ENCODE results near the gene SMYD3.

The SMYD3 gene

GRCh38 chr1:246219508-246220030 is 287.5 kb downstream of the SMYD3 start:
- Histone ChIP-seq H2BK12ac (ENCODE audit: low read length in 2 of 2) (no peak overlapping the region), H4K8ac (ENCODE audit: low read length) (no peak overlapping the region), H3K4me1 (ENCODE audit: control insufficient read depth, insufficient read depth, low read depth, low read length) (peaks cover 15% of the 10 kb centered on the region), H4K91ac (ENCODE audit: low read length) (no peak overlapping the region), H3K27me3 (ENCODE audit: control insufficient read depth in 1 of 2, insufficient read depth in 1 of 2, low read length in 2 of 2) (no peaks in the 10 kb centered on the region), H2BK15ac (ENCODE audit: low read depth, poor library complexity, severe bottlenecking) (no peak overlapping the region), H2AFZ (ENCODE audit: low read depth, low read length) (no peak overlapping the region), H3K4me2 (ENCODE audit: low read length, poor library complexity, severe bottlenecking) (no peak overlapping the region), H3K23ac (ENCODE audit: low read length in 2 of 2) (no peak overlapping the region), H3K79me1 (replicated peaks; ENCODE audit: low read length, poor library complexity, severe bottlenecking) (peaks cover 2% of the 10 kb centered on the region), H2BK120ac (ENCODE audit: low read depth, low read length) (no peak overlapping the region), H3K27ac (ENCODE audit: low read length, poor library complexity, severe bottlenecking) (peak overlapping the region; percentile 1), H3K4ac (ENCODE audit: low read depth in 1 of 2, low read length in 2 of 2) (no peak overlapping the region), H3K4me3 (ENCODE audit: insufficient read depth in 1 of 2, low read depth in 1 of 2, low read length in 2 of 2) (no peak overlapping the region), H3K18ac (ENCODE audit: low read depth in 1 of 2, low read length in 2 of 2) (peak overlapping the region in 1 of 2 experiments; percentile 18), H2BK5ac (ENCODE audit: low read depth, low read length, poor library complexity, severe bottlenecking) (no peak overlapping the region), H2AK5ac (ENCODE audit: low read length, severe bottlenecking) (no peak overlapping the region), H3K36me3 (ENCODE audit: control insufficient read depth in 1 of 2, insufficient read depth in 2 of 2, low read depth in 1 of 2, low read length in 2 of 2) (no peaks in the 10 kb centered on the region), H3K9me3 (ENCODE audit: control insufficient read depth, low read length) (no peaks in the 10 kb centered on the region), H3K9ac (ENCODE audit: low read length) (no peak overlapping the region), H3K14ac (ENCODE audit: low read length in 2 of 2) (no peak overlapping the region)
- peak; percentile 52 for DNase-seq
- WGBS = 30% methylated on average over 10 of the region's 11 CpGs

DNA sequence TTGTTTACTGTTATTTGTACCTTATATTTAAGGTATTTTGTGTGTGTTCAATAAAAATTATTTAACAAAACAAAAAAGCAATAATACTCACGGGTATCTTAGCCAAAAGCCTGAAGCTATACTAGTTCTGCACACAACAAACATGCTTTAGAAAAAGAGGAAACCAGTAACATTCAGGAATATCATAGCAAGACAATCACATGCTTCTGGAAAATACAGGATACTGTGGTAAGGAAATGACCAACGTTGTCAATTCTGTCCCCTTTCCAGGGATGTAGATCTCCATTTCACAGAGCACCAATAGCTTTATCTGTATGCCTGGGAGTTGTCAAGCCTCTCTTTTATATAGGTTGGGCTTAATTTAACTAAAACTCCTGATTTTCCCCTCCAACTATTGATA is 288.4 kb downstream of the SMYD3 start:
- H3K4me1 ChIP-seq (ENCODE audit: control insufficient read depth, insufficient read depth, low read depth, low read length) = peaks cover 15% of the 10 kb centered on the region
- H2BK15ac ChIP-seq (ENCODE audit: low read depth, poor library complexity, severe bottlenecking) = no peak overlapping the region
- H3K4ac ChIP-seq (ENCODE audit: low read depth in 1 of 2, low read length in 2 of 2) = no peak overlapping the region
- H3K9me3 ChIP-seq (ENCODE audit: control insufficient read depth, low read length) = no peaks in the 10 kb centered on the region
- H4K8ac ChIP-seq (ENCODE audit: low read length) = no peak overlapping the region
- H3K14ac ChIP-seq (ENCODE audit: low read length in 2 of 2) = no peak overlapping the region
- no peak overlapping the region for H3K4me2 ChIP-seq (ENCODE audit: low read length, poor library complexity, severe bottlenecking)
- no peaks in the 10 kb centered on the region for H3K27me3 ChIP-seq (ENCODE audit: control insufficient read depth in 1 of 2, insufficient read depth in 1 of 2, low read length in 2 of 2)
- H3K36me3 ChIP-seq (ENCODE audit: control insufficient read depth in 1 of 2, insufficient read depth in 2 of 2, low read depth in 1 of 2, low read length in 2 of 2) = no peaks in the 10 kb centered on the region
- no peak overlapping the region for H3K9ac ChIP-seq (ENCODE audit: low read length)
- H2BK120ac ChIP-seq (ENCODE audit: low read depth, low read length) = no peak overlapping the region
- no peak overlapping the region for H2BK12ac ChIP-seq (ENCODE audit: low read length in 2 of 2)
- H4K91ac ChIP-seq (ENCODE audit: low read length) = no peak overlapping the region
- no peak for DNase-seq
- H3K79me1 ChIP-seq (replicated peaks; ENCODE audit: low read length, poor library complexity, severe bottlenecking) = peaks cover 4% of the 10 kb centered on the region
- H3K4me3 ChIP-seq (ENCODE audit: insufficient read depth in 1 of 2, low read depth in 1 of 2, low read length in 2 of 2) = no peak overlapping the region
- no peak overlapping the region for H3K27ac ChIP-seq (ENCODE audit: low read length, poor library complexity, severe bottlenecking)
- no peak overlapping the region for H3K18ac ChIP-seq (ENCODE audit: low read depth in 1 of 2, low read length in 2 of 2)
- H3K23ac ChIP-seq (ENCODE audit: low read length in 2 of 2) = no peak overlapping the region
- no peak overlapping the region for H2AFZ ChIP-seq (ENCODE audit: low read depth, low read length)
- no peak overlapping the region for H2AK5ac ChIP-seq (ENCODE audit: low read length, severe bottlenecking)
- no peak overlapping the region for H2BK5ac ChIP-seq (ENCODE audit: low read depth, low read length, poor library complexity, severe bottlenecking)
- WGBS = 71% methylated on average over 2 of the region's 2 CpGs

DNA sequence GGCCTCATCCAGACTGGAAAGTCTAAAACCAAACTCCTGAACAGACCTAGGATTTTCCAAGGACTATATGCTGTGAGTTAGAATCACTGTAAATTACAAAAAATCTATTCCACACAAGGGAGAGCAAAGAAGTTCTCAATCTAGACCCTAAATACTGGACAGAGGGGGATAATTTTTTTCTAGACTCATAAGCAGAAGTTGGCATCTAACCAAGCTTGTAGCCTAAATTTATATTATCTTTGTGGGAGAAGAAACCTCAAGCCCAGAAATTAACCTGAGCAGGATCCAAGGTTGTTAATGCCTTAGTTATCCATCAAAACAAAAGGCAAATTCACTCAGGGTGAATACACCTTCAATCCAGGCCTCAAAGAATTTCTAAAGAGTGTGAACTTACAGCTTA is 290.2 kb downstream of the SMYD3 start:
- Histone ChIP-seq H3K79me1 (replicated peaks; ENCODE audit: low read length, poor library complexity, severe bottlenecking) (peaks cover 7% of the 10 kb centered on the region), H3K9me3 (ENCODE audit: control insufficient read depth, low read length) (no peaks in the 10 kb centered on the region), H2AFZ (ENCODE audit: low read depth, low read length) (no peak overlapping the region), H3K36me3 (ENCODE audit: control insufficient read depth in 1 of 2, insufficient read depth in 2 of 2, low read depth in 1 of 2, low read length in 2 of 2) (no peaks in the 10 kb centered on the region), H3K18ac (ENCODE audit: low read depth in 1 of 2, low read length in 2 of 2) (no peak overlapping the region), H2BK12ac (ENCODE audit: low read length in 2 of 2) (no peak overlapping the region), H2BK120ac (ENCODE audit: low read depth, low read length) (no peak overlapping the region), H4K91ac (ENCODE audit: low read length) (no peak overlapping the region), H3K4me1 (ENCODE audit: control insufficient read depth, insufficient read depth, low read depth, low read length) (peaks cover 15% of the 10 kb centered on the region), H2AK5ac (ENCODE audit: low read length, severe bottlenecking) (no peak overlapping the region), H3K27ac (ENCODE audit: low read length, poor library complexity, severe bottlenecking) (no peak overlapping the region), H3K4me2 (ENCODE audit: low read length, poor library complexity, severe bottlenecking) (no peak overlapping the region), H3K23ac (ENCODE audit: low read length in 2 of 2) (no peak overlapping the region), H4K8ac (ENCODE audit: low read length) (no peak overlapping the region), H3K14ac (ENCODE audit: low read length in 2 of 2) (no peak overlapping the region), H2BK5ac (ENCODE audit: low read depth, low read length, poor library complexity, severe bottlenecking) (no peak overlapping the region), H3K27me3 (ENCODE audit: control insufficient read depth in 1 of 2, insufficient read depth in 1 of 2, low read length in 2 of 2) (no peaks in the 10 kb centered on the region), H3K4ac (ENCODE audit: low read depth in 1 of 2, low read length in 2 of 2) (no peak overlapping the region), H3K9ac (ENCODE audit: low read length) (no peak overlapping the region), H2BK15ac (ENCODE audit: low read depth, poor library complexity, severe bottlenecking) (no peak overlapping the region), H3K4me3 (ENCODE audit: insufficient read depth in 1 of 2, low read depth in 1 of 2, low read length in 2 of 2) (no peak overlapping the region)
- no peak for DNase-seq

DNA sequence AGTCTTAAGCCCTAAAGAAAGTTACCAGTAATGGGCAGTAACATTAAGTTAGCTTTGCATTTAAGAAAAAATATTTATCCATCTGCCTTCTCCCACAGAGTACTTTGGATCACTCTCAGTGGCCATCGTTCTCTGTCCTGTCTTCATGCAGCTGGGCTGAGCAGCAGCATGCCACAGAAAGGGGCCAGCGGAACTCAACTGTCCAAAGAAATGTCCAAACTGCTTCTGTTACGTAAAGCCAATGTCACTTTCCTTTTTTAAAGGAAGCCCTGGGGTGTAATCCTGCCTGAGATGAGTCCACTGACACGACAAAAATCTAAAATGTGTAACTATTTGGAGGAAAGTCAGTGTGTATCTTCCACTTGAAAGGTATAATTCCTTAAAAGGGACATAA is 291.6 kb downstream of the SMYD3 start:
- Histone ChIP-seq H3K18ac (ENCODE audit: low read depth in 1 of 2, low read length in 2 of 2) (peak overlapping the region; percentile 44 to 64), H3K79me1 (replicated peaks; ENCODE audit: low read length, poor library complexity, severe bottlenecking) (peaks cover 7% of the 10 kb centered on the region), H4K91ac (ENCODE audit: low read length) (no peak overlapping the region), H3K4ac (ENCODE audit: low read depth in 1 of 2, low read length in 2 of 2) (peak overlapping the region in 1 of 2 experiments; percentile 0), H3K4me3 (ENCODE audit: insufficient read depth in 1 of 2, low read depth in 1 of 2, low read length in 2 of 2) (no peak overlapping the region), H2AK5ac (ENCODE audit: low read length, severe bottlenecking) (no peak overlapping the region), H3K14ac (ENCODE audit: low read length in 2 of 2) (no peak overlapping the region), H2BK5ac (ENCODE audit: low read depth, low read length, poor library complexity, severe bottlenecking) (no peak overlapping the region), H4K8ac (ENCODE audit: low read length) (no peak overlapping the region), H3K23ac (ENCODE audit: low read length in 2 of 2) (no peak overlapping the region), H2BK120ac (ENCODE audit: low read depth, low read length) (peak overlapping the region; percentile 67), H2BK12ac (ENCODE audit: low read length in 2 of 2) (peak overlapping the region in 1 of 2 experiments; percentile 61), H3K9ac (ENCODE audit: low read length) (no peak overlapping the region), H3K36me3 (ENCODE audit: control insufficient read depth in 1 of 2, insufficient read depth in 2 of 2, low read depth in 1 of 2, low read length in 2 of 2) (no peaks in the 10 kb centered on the region), H3K9me3 (ENCODE audit: control insufficient read depth, low read length) (no peaks in the 10 kb centered on the region), H3K4me1 (ENCODE audit: control insufficient read depth, insufficient read depth, low read depth, low read length) (peaks cover 16% of the 10 kb centered on the region), H3K4me2 (ENCODE audit: low read length, poor library complexity, severe bottlenecking) (no peak overlapping the region), H2BK15ac (ENCODE audit: low read depth, poor library complexity, severe bottlenecking) (peak overlapping the region; percentile 57), H2AFZ (ENCODE audit: low read depth, low read length) (no peak overlapping the region), H3K27ac (ENCODE audit: low read length, poor library complexity, severe bottlenecking) (peak overlapping the region; percentile 68), H3K27me3 (ENCODE audit: control insufficient read depth in 1 of 2, insufficient read depth in 1 of 2, low read length in 2 of 2) (no peaks in the 10 kb centered on the region)
- WGBS = 86% methylated on average over 4 of the region's 4 CpGs
- no peak for DNase-seq
